ENCODE data around the gene KLHDC8A. TPM values are rescaled to one million over a fixed set of nuclear protein-coding genes. Genes with fewer than 3 reads are reported as not detected.

Gene KLHDC8A
- total and polyA plus RNA-seq, 2 donors (not counting 1 experiment from before 2014, with no cell fraction given), result not detected

GRCh38 chr1:205316161-205316566 is 40.6 kb downstream of the KLHDC8A start:
- H4K20me1 ChIP-seq (ENCODE audit: control insufficient read depth, extremely low read depth, insufficient read depth, low read length), result no peaks in the 10 kb centered on the region
- H3K27me3 ChIP-seq (ENCODE audit: control insufficient read depth, insufficient read depth, low read length), result no peaks in the 10 kb centered on the region
- no peak overlapping the region for H3K4me2 ChIP-seq (ENCODE audit: extremely low read depth, insufficient read depth, low read length)
- H3K4me1 ChIP-seq (ENCODE audit: control insufficient read depth, extremely low read depth, insufficient read depth, low read length), result peaks cover 33% of the 10 kb centered on the region
- DNase-seq (ENCODE audit: low read depth in 2 of 2), result no peak
- no peak overlapping the region for H3K27ac ChIP-seq (ENCODE audit: insufficient read depth, low read length)
- H2AFZ ChIP-seq (ENCODE audit: low read length), result no peak overlapping the region
- no peaks in the 10 kb centered on the region for H3K9me3 ChIP-seq (ENCODE audit: control insufficient read depth, insufficient read depth, low read depth, low read length)
- TF ChIP-seq EZH2 (IDR thresholded peaks at IDR 0.05; ENCODE audit: low read length, missing control alignments), result no peak
- TF ChIP-seq, protein P1, sequence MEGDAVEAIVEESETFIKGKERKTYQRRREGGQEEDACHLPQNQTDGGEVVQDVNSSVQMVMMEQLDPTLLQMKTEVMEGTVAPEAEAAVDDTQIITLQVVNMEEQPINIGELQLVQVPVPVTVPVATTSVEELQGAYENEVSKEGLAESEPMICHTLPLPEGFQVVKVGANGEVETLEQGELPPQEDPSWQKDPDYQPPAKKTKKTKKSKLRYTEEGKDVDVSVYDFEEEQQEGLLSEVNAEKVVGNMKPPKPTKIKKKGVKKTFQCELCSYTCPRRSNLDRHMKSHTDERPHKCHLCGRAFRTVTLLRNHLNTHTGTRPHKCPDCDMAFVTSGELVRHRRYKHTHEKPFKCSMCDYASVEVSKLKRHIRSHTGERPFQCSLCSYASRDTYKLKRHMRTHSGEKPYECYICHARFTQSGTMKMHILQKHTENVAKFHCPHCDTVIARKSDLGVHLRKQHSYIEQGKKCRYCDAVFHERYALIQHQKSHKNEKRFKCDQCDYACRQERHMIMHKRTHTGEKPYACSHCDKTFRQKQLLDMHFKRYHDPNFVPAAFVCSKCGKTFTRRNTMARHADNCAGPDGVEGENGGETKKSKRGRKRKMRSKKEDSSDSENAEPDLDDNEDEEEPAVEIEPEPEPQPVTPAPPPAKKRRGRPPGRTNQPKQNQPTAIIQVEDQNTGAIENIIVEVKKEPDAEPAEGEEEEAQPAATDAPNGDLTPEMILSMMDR (conservative IDR thresholded peaks at IDR 0.05 in 1 of 2, IDR thresholded peaks at IDR 0.05 in 1 of 2; ENCODE audit: low read depth in 1 of 2, low read length in 2 of 2), result no peak
- peaks cover 96% of the 10 kb centered on the region for H3K79me2 ChIP-seq (ENCODE audit: control insufficient read depth, insufficient read depth, low read length)
- peaks cover 1% of the 10 kb centered on the region for H3K36me3 ChIP-seq (ENCODE audit: control insufficient read depth, insufficient read depth, low read length)
- H3K9ac ChIP-seq (ENCODE audit: insufficient read depth, low read length), result no peak overlapping the region
- H3K4me3 ChIP-seq (replicated peaks in 1 of 4; ENCODE audit: control extremely low read depth in 1 of 4, insufficient read depth in 1 of 4, low read depth in 3 of 4, low read length in 4 of 4), result no peak overlapping the region

DNA sequence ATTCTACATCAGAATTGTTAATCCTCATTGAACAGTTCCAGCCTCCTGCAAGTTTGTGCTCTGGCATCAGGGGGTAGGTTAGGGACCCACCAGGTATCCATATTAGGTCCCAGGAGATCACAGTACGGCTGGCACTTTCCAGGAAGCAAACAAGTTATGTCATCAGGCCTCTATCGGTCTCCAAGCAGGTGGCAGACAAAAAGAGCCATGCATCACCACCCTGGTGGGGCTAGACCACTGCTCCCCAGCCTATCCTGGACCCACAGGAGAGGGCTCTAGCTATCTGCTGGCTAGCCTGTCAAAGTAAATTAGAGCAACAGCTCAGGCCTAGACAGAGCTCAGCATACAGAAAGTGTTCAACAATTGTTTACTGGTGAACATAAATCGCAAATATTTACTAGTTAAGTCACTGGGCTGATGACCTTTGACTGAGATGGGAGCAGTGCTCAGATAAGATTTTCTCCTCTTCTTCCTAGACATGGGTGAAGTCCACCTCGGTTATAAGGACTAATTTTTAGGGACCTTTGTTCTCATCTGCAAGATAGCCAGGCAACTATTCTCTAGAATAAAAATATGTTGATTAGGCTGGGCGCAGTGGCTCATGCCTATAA is 41.6 kb downstream of the KLHDC8A start:
- H3K4me1 ChIP-seq (ENCODE audit: control insufficient read depth, extremely low read depth, insufficient read depth, low read length), result peaks cover 33% of the 10 kb centered on the region
- no peak overlapping the region for H3K9ac ChIP-seq (ENCODE audit: insufficient read depth, low read length)
- no peak overlapping the region for H3K4me2 ChIP-seq (ENCODE audit: extremely low read depth, insufficient read depth, low read length)
- H3K4me3 ChIP-seq (replicated peaks in 1 of 4; ENCODE audit: control extremely low read depth in 1 of 4, insufficient read depth in 1 of 4, low read depth in 3 of 4, low read length in 4 of 4), result no peak overlapping the region
- no peaks in the 10 kb centered on the region for H4K20me1 ChIP-seq (ENCODE audit: control insufficient read depth, extremely low read depth, insufficient read depth, low read length)
- no peaks in the 10 kb centered on the region for H3K27me3 ChIP-seq (ENCODE audit: control insufficient read depth, insufficient read depth, low read length)
- H3K36me3 ChIP-seq (ENCODE audit: control insufficient read depth, insufficient read depth, low read length), result peaks cover 4% of the 10 kb centered on the region
- H2AFZ ChIP-seq (ENCODE audit: low read length), result no peak overlapping the region
- DNase-seq (ENCODE audit: low read depth in 2 of 2), result no peak
- peaks cover 91% of the 10 kb centered on the region for H3K79me2 ChIP-seq (ENCODE audit: control insufficient read depth, insufficient read depth, low read length)
- no peaks in the 10 kb centered on the region for H3K9me3 ChIP-seq (ENCODE audit: control insufficient read depth, insufficient read depth, low read depth, low read length)
- TF ChIP-seq, protein P1 (conservative IDR thresholded peaks at IDR 0.05 in 1 of 2, IDR thresholded peaks at IDR 0.05 in 1 of 2; ENCODE audit: low read depth in 1 of 2, low read length in 2 of 2), result no peak
- no peak for TF ChIP-seq EZH2 (IDR thresholded peaks at IDR 0.05; ENCODE audit: low read length, missing control alignments)
- H3K27ac ChIP-seq (ENCODE audit: insufficient read depth, low read length), result no peak overlapping the region

- Histone ChIP-seq H3K4me1 (ENCODE audit: control insufficient read depth, extremely low read depth, insufficient read depth, low read length) (peaks cover 30% of the 10 kb centered on the region), H4K20me1 (ENCODE audit: control insufficient read depth, extremely low read depth, insufficient read depth, low read length) (no peaks in the 10 kb centered on the region), H2AFZ (ENCODE audit: low read length) (peak overlapping the region; percentile 64), H3K9ac (ENCODE audit: insufficient read depth, low read length) (peak overlapping the region; percentile 43), H3K36me3 (ENCODE audit: control insufficient read depth, insufficient read depth, low read length) (peaks cover 12% of the 10 kb centered on the region), H3K79me2 (ENCODE audit: control insufficient read depth, insufficient read depth, low read length) (peaks cover 78% of the 10 kb centered on the region), H3K27me3 (ENCODE audit: control insufficient read depth, insufficient read depth, low read length) (no peaks in the 10 kb centered on the region), H3K9me3 (ENCODE audit: control insufficient read depth, insufficient read depth, low read depth, low read length) (no peaks in the 10 kb centered on the region), H3K4me2 (ENCODE audit: extremely low read depth, insufficient read depth, low read length) (peak overlapping the region; percentile 75), H3K27ac (ENCODE audit: insufficient read depth, low read length) (peak overlapping the region; percentile 83), H3K4me3 (replicated peaks in 1 of 4; ENCODE audit: control extremely low read depth in 1 of 4, insufficient read depth in 1 of 4, low read depth in 3 of 4, low read length in 4 of 4) (peak overlapping the region in 2 of 4 experiments; percentile 11 to 19)
- no peak for TF ChIP-seq EZH2 (IDR thresholded peaks at IDR 0.05; ENCODE audit: low read length, missing control alignments)
- TF ChIP-seq, protein P1 (conservative IDR thresholded peaks at IDR 0.05 in 1 of 2, IDR thresholded peaks at IDR 0.05 in 1 of 2; ENCODE audit: low read depth in 1 of 2, low read length in 2 of 2), result no peak
- peak; percentile 70 to 91 for DNase-seq (ENCODE audit: low read depth in 2 of 2)
These were observed 43.0 kb downstream of the KLHDC8A start for GRCh38 chr1:205313563-205314308.
